ENCODE data around the gene ITPRIPL2. TPM values are rescaled to one million over a fixed set of nuclear protein-coding genes. Genes with fewer than 3 reads are reported as not detected.

ITPRIPL2 gene
- total RNA-seq, 4 donors from 2014 or later = 58.9 to 92.5 (median 75.7) TPM

- TF ChIP-seq CTCF (IDR thresholded peaks at IDR 0.05) = no peak
- DNase-seq (ENCODE audit: low spot score) = no peak
- no peak for ATAC-seq (ENCODE audit: low FRiP score)
These were observed 9.9 kb downstream of the ITPRIPL2 start for GRCh38 chr16:19123535-19124178.

- ATAC-seq (ENCODE audit: low FRiP score) = no peak
- no peak for DNase-seq (ENCODE audit: low spot score)
- no peak for TF ChIP-seq CTCF (IDR thresholded peaks at IDR 0.05)
These were observed 12.5 kb downstream of the ITPRIPL2 start for GRCh38 chr16:19126300-19126699.

- ATAC-seq (ENCODE audit: low FRiP score) (no peak), DNase-seq (ENCODE audit: low spot score) (no peak)
- no peak for TF ChIP-seq CTCF (IDR thresholded peaks at IDR 0.05)
These were observed 13.4 kb downstream of the ITPRIPL2 start for GRCh38 chr16:19127205-19127604.

GRCh38 chr16:19127674-19128131 is 13.9 kb downstream of the ITPRIPL2 start:
- no peak for TF ChIP-seq CTCF (IDR thresholded peaks at IDR 0.05)
- ATAC-seq (ENCODE audit: low FRiP score) = no peak
- DNase-seq (ENCODE audit: low spot score) = no peak

GRCh38 chr16:19128454-19129200 is 14.9 kb downstream of the ITPRIPL2 start:
- ATAC-seq (ENCODE audit: low FRiP score) (no peak), DNase-seq (ENCODE audit: low spot score) (no peak)
- TF ChIP-seq CTCF (IDR thresholded peaks at IDR 0.05) = no peak

- no peak for DNase-seq (ENCODE audit: low spot score)
- no peak for TF ChIP-seq CTCF (IDR thresholded peaks at IDR 0.05)
- no peak for ATAC-seq (ENCODE audit: low FRiP score)
These were observed 16.6 kb downstream of the ITPRIPL2 start for GRCh38 chr16:19130385-19130784.

Measured in omental fat pad (tissue), 4 donors.